DOHH2 (cell line): ENCODE data around the gene GPR180.

Experiments used
- H3F3A ChIP-seq: fragments of 200-600 bp; sonication (generic), shearing (Covaris generic); 2 replicates; pipeline ENCODE4 v1.6.0; 2016; ENCODE audit warnings: antibody characterized with exemption, mild to moderate bottlenecking; ENCODE audit not compliant: control insufficient read depth, insufficient read depth
- H3K27ac ChIP-seq: fragments of 200-600 bp; sonication (generic); 2 replicates; pipeline ENCODE4 v1.5.1; 2014; ENCODE audit warnings: low read depth, mild to moderate bottlenecking, low read length, moderate library complexity
- H3K27me3 ChIP-seq: fragments of 200-600 bp; sonication (generic); 2 replicates; pipeline ENCODE4 v1.6.1; 2014; ENCODE audit warnings: mild to moderate bottlenecking, low read length, mixed read lengths; ENCODE audit not compliant: control insufficient read depth
- H3K36me3 ChIP-seq: fragments of 200-600 bp; sonication (generic); 2 replicates; pipeline ENCODE4 v1.6.1; 2014; ENCODE audit warnings: mild to moderate bottlenecking, low read length, moderate library complexity, mixed read lengths; ENCODE audit not compliant: control insufficient read depth
- H3K4me1 ChIP-seq: fragments of 200-600 bp; sonication (generic); 2 replicates; pipeline ENCODE4 v1.6.1; 2014; ENCODE audit warnings: mild to moderate bottlenecking, low read length, mixed read lengths; ENCODE audit not compliant: control insufficient read depth
- H3K4me2 ChIP-seq: fragments of 200-600 bp; sonication (generic); 2 replicates; pipeline ENCODE4 v1.6.0; 2014; ENCODE audit warnings: mild to moderate bottlenecking, low read length, moderate library complexity
- H3K4me3 ChIP-seq: fragments of 200-600 bp; sonication (generic); 2 replicates; pipeline ENCODE4 v1.5.1; 2014; ENCODE audit warnings: mild to moderate bottlenecking, low read length, mixed read lengths
- H3K79me2 ChIP-seq: fragments of 200-600 bp; sonication (generic); 2 replicates; pipeline ENCODE4 v1.6.1; 2014; ENCODE audit warnings: mild to moderate bottlenecking, low read length, mixed read lengths; ENCODE audit not compliant: control insufficient read depth
- H3K9me2 ChIP-seq: fragments of 200-600 bp; sonication (generic); replicated peaks from 2 replicates; pipeline ENCODE4 v1.6.1; 2014; ENCODE audit warnings: mild to moderate bottlenecking, low read length, mixed read lengths; ENCODE audit not compliant: control insufficient read depth
- H3K9me3 ChIP-seq: fragments of 200-600 bp; sonication (generic); 2 replicates; pipeline ENCODE4 v1.6.1; 2014; ENCODE audit warnings: antibody characterized with exemption, low read length, mixed read lengths; ENCODE audit not compliant: control insufficient read depth, insufficient read depth
- H4K20me1 ChIP-seq: fragments of 200-600 bp; sonication (generic); 2 replicates; pipeline ENCODE4 v1.6.0; 2014; ENCODE audit warnings: low read depth, mild to moderate bottlenecking, antibody characterized with exemption, low read length, moderate library complexity; ENCODE audit not compliant: control insufficient read depth, insufficient read depth
- CTCF ChIP-seq: fragments of 200-600 bp; sonication (generic); IDR thresholded peaks from one replicate; pipeline ENCODE4 v1.5.1; 2014; ENCODE audit warnings: antibody characterized with exemption, mild to moderate bottlenecking, low read depth, low read length; ENCODE audit not compliant: poor library complexity, severe bottlenecking
- EZH2phosphoT487 ChIP-seq: fragments of 200-600 bp; sonication (generic); IDR thresholded peaks from 2 replicates; pipeline ENCODE4 v1.6.1; 2017; ENCODE audit warnings: borderline replicate concordance, mild to moderate bottlenecking, antibody characterized with exemption, low read length, moderate library complexity, mixed read lengths

Gene GPR180

GRCh38 chr13:94661406-94661805 lies 59.7 kb downstream of the GPR180 start:
- H3F3A ChIP-seq = no peaks in the 10 kb centered on the region
- TF ChIP-seq CTCF (no peak), EZH2phosphoT487 (no peak)
- no peaks in the 10 kb centered on the region for H3K9me2 ChIP-seq
- no peak overlapping the region for H3K27ac ChIP-seq
- H3K27me3 ChIP-seq = peaks cover 17% of the 10 kb centered on the region
- H4K20me1 ChIP-seq = no peaks in the 10 kb centered on the region
- H3K36me3 ChIP-seq = no peaks in the 10 kb centered on the region
- no peaks in the 10 kb centered on the region for H3K9me3 ChIP-seq
- H3K4me2 ChIP-seq = no peak overlapping the region
- H3K4me3 ChIP-seq = no peak overlapping the region
- no peaks in the 10 kb centered on the region for H3K79me2 ChIP-seq
- no peaks in the 10 kb centered on the region for H3K4me1 ChIP-seq

- H3K4me2 ChIP-seq = no peak overlapping the region
- H3K79me2 ChIP-seq = no peaks in the 10 kb centered on the region
- TF ChIP-seq CTCF = no peak
- TF ChIP-seq EZH2phosphoT487 = no peak
- no peak overlapping the region for H3K4me3 ChIP-seq
- H3K9me2 ChIP-seq = no peaks in the 10 kb centered on the region
- no peaks in the 10 kb centered on the region for H3F3A ChIP-seq
- no peaks in the 10 kb centered on the region for H3K36me3 ChIP-seq
- no peaks in the 10 kb centered on the region for H3K9me3 ChIP-seq
- H3K4me1 ChIP-seq = no peaks in the 10 kb centered on the region
- peaks cover 17% of the 10 kb centered on the region for H3K27me3 ChIP-seq
- H3K27ac ChIP-seq = no peak overlapping the region
- no peaks in the 10 kb centered on the region for H4K20me1 ChIP-seq
Observed at GRCh38 chr13:94662274-94662945, 60.8 kb downstream of the GPR180 start.

DNA sequence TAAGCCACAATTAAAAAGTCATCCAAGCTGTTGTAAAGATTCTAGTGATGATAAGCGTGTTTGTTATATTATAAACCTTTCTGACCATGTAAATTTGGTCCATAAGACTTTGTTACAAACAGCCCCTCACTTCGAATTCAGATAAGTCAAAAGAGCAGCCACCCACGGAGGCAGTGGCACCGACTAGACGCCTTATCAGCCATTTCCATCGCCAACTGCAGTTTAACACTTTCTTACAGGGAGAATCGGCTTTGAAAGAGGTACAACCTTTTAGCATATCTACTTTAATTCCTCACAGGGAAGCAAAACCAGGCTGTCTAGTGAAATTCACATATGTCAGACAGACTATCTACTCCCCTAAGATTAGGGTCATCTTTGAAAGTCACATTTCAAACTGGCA lies 63.2 kb downstream of the GPR180 start:
- no peaks in the 10 kb centered on the region for H3K9me3 ChIP-seq
- peaks cover 17% of the 10 kb centered on the region for H3K27me3 ChIP-seq
- no peak overlapping the region for H3K27ac ChIP-seq
- H3K36me3 ChIP-seq = no peaks in the 10 kb centered on the region
- TF ChIP-seq EZH2phosphoT487 (no peak), CTCF (no peak)
- H3K9me2 ChIP-seq = no peaks in the 10 kb centered on the region
- H4K20me1 ChIP-seq = no peaks in the 10 kb centered on the region
- H3K4me2 ChIP-seq = no peak overlapping the region
- H3F3A ChIP-seq = no peaks in the 10 kb centered on the region
- no peaks in the 10 kb centered on the region for H3K4me1 ChIP-seq
- H3K4me3 ChIP-seq = no peak overlapping the region
- H3K79me2 ChIP-seq = no peaks in the 10 kb centered on the region
